Liver (tissue), 9 donors: ENCODE measurements around the gene PLK2. TPM values are rescaled to one million over a fixed set of nuclear protein-coding genes. Genes with fewer than 3 reads are reported as not detected.
A peak's percentile ranks its signal among the peaks of the same experiment; 100 is the strongest.

ENCODE experiments used
- DNase-seq: peaks from one replicate; pipeline ENCODE4 v3.0.0-alpha.2; 2017; ENCODE audit warnings: low spot score
- H3K27ac ChIP-seq, 2 donors: one replicate each; pipeline ENCODE4 v1.7.0; 2013; ENCODE audit warnings: inconsistent platforms in 2 of 2, low read length in 2 of 2, control low read depth in 1 of 2, low read depth in 1 of 2, mild to moderate bottlenecking in 1 of 2
- H3K27me3 ChIP-seq, 4 donors: one replicate each; pipeline versions ENCODE4 v1.6.1 to v1.7.0; 2013; ENCODE audit warnings: low read length in 3 of 4, inconsistent platforms in 1 of 4, mild to moderate bottlenecking in 1 of 4, moderate library complexity in 1 of 4; ENCODE audit not compliant: control insufficient read depth in 4 of 4, insufficient read depth in 4 of 4
- H3K36me3 ChIP-seq, 4 donors: one replicate each; pipeline versions ENCODE4 v1.6.1 to v1.7.0; 2013; ENCODE audit warnings: low read length in 3 of 4, mild to moderate bottlenecking in 3 of 4, low read depth in 1 of 4, moderate library complexity in 1 of 4; ENCODE audit not compliant: control insufficient read depth in 4 of 4, insufficient read depth in 3 of 4
- H3K4me1 ChIP-seq, 4 donors: one replicate each; pipeline versions ENCODE4 v1.6.1 to v1.7.0; 2013; ENCODE audit warnings: low read length in 3 of 4, mild to moderate bottlenecking in 3 of 4, moderate library complexity in 1 of 4; ENCODE audit not compliant: control insufficient read depth in 4 of 4, insufficient read depth in 4 of 4
- H3K4me3 ChIP-seq, 3 donors: one replicate each; pipeline versions ENCODE4 v1.6.1 to v1.7.0; 2013; ENCODE audit warnings: low read length in 3 of 3, control low read depth in 1 of 3, low read depth in 1 of 3, mild to moderate bottlenecking in 1 of 3
- H3K9ac ChIP-seq, 2 donors: one replicate each; pipeline ENCODE4 v1.7.0; 2013; ENCODE audit warnings: low read length in 2 of 2, mild to moderate bottlenecking in 2 of 2, moderate library complexity in 2 of 2, control low read depth in 1 of 2, low read depth in 1 of 2
- H3K9me3 ChIP-seq, 4 donors: one replicate each; pipeline versions ENCODE4 v1.6.1 to v1.7.0; 2013; ENCODE audit warnings: low read length in 3 of 4; ENCODE audit not compliant: control insufficient read depth in 4 of 4
- ATF3 ChIP-seq: IDR thresholded peaks from 2 replicates; pipeline ENCODE4 v1.6.1; 2016; ENCODE audit warnings: antibody characterized with exemption
- CTCF ChIP-seq: fragments of 150-350 bp; IDR thresholded peaks from 2 replicates; pipeline ENCODE4 v1.5.1; 2017; ENCODE audit warnings: improper control_type of control experiment, low read depth, low read length; ENCODE audit not compliant: missing input control
- EGR1 ChIP-seq, 2 donors: IDR thresholded peaks; 2 replicates each; pipeline ENCODE4 v1.6.1; 2016 to 2018; ENCODE audit warnings: antibody characterized with exemption in 2 of 2, low read depth in 2 of 2
- FOXA1 ChIP-seq: IDR thresholded peaks from 2 replicates; pipeline ENCODE4 v1.6.1; 2016; ENCODE audit warnings: antibody characterized with exemption
- FOXA2 ChIP-seq: IDR thresholded peaks from 2 replicates; pipeline ENCODE4 v1.6.1; 2016; ENCODE audit warnings: antibody characterized with exemption
- GABPA ChIP-seq, 2 donors: IDR thresholded peaks in 1 of 2; conservative IDR thresholded peaks in 1 of 2; 2 replicates each; pipeline ENCODE4 v1.6.1; 2016; ENCODE audit warnings: antibody characterized with exemption in 2 of 2, mild to moderate bottlenecking in 1 of 2, moderate library complexity in 1 of 2
- HNF4A ChIP-seq, 2 donors: conservative IDR thresholded peaks; 2 replicates each; pipeline ENCODE4 v1.6.1; 2016; ENCODE audit warnings: antibody characterized with exemption in 2 of 2, mild to moderate bottlenecking in 2 of 2
- HNF4G ChIP-seq: IDR thresholded peaks from 2 replicates; pipeline ENCODE4 v1.6.1; 2016; ENCODE audit warnings: antibody characterized with exemption
- JUND ChIP-seq, 2 donors: IDR thresholded peaks; 2 replicates each; pipeline ENCODE4 v1.6.1; 2016; ENCODE audit warnings: antibody characterized with exemption in 2 of 2
- MAX ChIP-seq: IDR thresholded peaks from 2 replicates; pipeline ENCODE4 v1.6.1; 2016; ENCODE audit warnings: antibody characterized with exemption
- NR2F2 ChIP-seq: IDR thresholded peaks from 2 replicates; pipeline ENCODE4 v1.6.1; 2016; ENCODE audit warnings: antibody characterized with exemption
- RAD21 ChIP-seq, 2 donors: IDR thresholded peaks; 2 replicates each; pipeline ENCODE4 v1.6.1; 2016; ENCODE audit warnings: antibody characterized with exemption in 2 of 2, mild to moderate bottlenecking in 2 of 2
- REST ChIP-seq: IDR thresholded peaks from 2 replicates; pipeline ENCODE4 v1.6.1; 2016; ENCODE audit warnings: antibody characterized with exemption, mild to moderate bottlenecking
- RXRA ChIP-seq, 2 donors: IDR thresholded peaks; 2 replicates each; pipeline ENCODE4 v1.6.1; 2017 to 2018; ENCODE audit warnings: antibody characterized with exemption in 2 of 2, mild to moderate bottlenecking in 1 of 2
- SP1 ChIP-seq: IDR thresholded peaks from 2 replicates; pipeline ENCODE4 v1.6.1; 2018; ENCODE audit warnings: antibody characterized with exemption, mild to moderate bottlenecking
- TAF1 ChIP-seq: conservative IDR thresholded peaks from 2 replicates; pipeline ENCODE4 v1.6.1; 2016; ENCODE audit warnings: antibody characterized with exemption, mild to moderate bottlenecking
- YY1 ChIP-seq: IDR thresholded peaks from 2 replicates; pipeline ENCODE4 v1.6.1; 2016; ENCODE audit warnings: antibody characterized with exemption, mild to moderate bottlenecking
- ZBTB33 ChIP-seq: IDR thresholded peaks from 2 replicates; pipeline ENCODE4 v1.6.1; 2016; ENCODE audit warnings: antibody characterized with exemption
- WGBS: extraction: QIAGEN DNeasy Blood & Tissue Kit; methylation state at CpG from one replicate; pipeline ENCODE4 v1.1.7; 2013; 5-methylcytosine and 5-hydroxymethylcytosine counted together
- polyA plus RNA-seq, 2 donors: library from polyadenylated mRNA; stranded (reverse) in 1 of 2; unstranded in 1 of 2; fragments of 200-250 nt in 1 of 2; fragments of >200 nt in 1 of 2; fragmentation: Nextera tagmentation in 1 of 2; extraction: Ambion mirVana in 1 of 2; gene quantifications; one replicate each; pipeline versions ENCODE4 v1.2.1 to v1.2.3, GENCODE V29; 2013 to 2015
- total RNA-seq, 2 donors: library from RNA; depleted of rRNA; stranded (reverse); fragments of >200 nt; gene quantifications; one replicate each; pipeline ENCODE4 v1.2.3, GENCODE V29; 2014
- donor health status: healthy.
- donor health status: healthy.
- donor health status: healthy.
- donor health status: healthy.
- donor health status: healthy.

The PLK2 gene
- 10 to 100 TPM; 34.9 to 39.5 TPM for total RNA-seq
- 1 to 10 TPM; 5.9 to 9.7 TPM for polyA plus RNA-seq

GRCh38 chr5:58460002-58460731, at the start of gene PLK2:
PLK2 (minus strand) TSS chr5:58460086; CDS start chr5:58459959, 127 bp downstream.
- WGBS, result under 1% methylated on average over 89 of the region's 89 CpGs
- Histone ChIP-seq H3K4me3 (peak within 1 kb of the TSS; percentile 68 to 84 (median 82)), H3K9ac (peak within 1 kb of the TSS; percentile 80 to 82), H3K4me1 (peaks cover 2 to 17% (median 12%) of the 10 kb centered on the region in 4 donors), H3K27ac (peak within 1 kb of the TSS; percentile 87 to 99), H3K36me3 (peaks cover 0 to 25% (median 20%) of the 10 kb centered on the region in 4 donors), H3K27me3 (no peaks in the 10 kb centered on the region), H3K9me3 (no peaks in the 10 kb centered on the region)
- TF ChIP-seq FOXA2, result no peak
- no peak for TF ChIP-seq ZBTB33
- TF ChIP-seq ATF3, result no peak
- TF ChIP-seq JUND (IDR thresholded peaks at IDR 0.05), result no peak
- no peak for TF ChIP-seq HNF4G
- TF ChIP-seq FOXA1, result no peak
- TF ChIP-seq RAD21 (IDR thresholded peaks at IDR 0.05), result peak in 1 of 2 donors; percentile 4
- no peak for TF ChIP-seq NR2F2
- peak; percentile 61 for TF ChIP-seq SP1
- peak; percentile 96 for TF ChIP-seq REST
- no peak for TF ChIP-seq YY1
- no peak for TF ChIP-seq GABPA (IDR thresholded peaks at IDR 0.05 in 1 of 2, conservative IDR thresholded peaks at IDR 0.05 in 1 of 2)
- peak; percentile 64 for TF ChIP-seq CTCF
- no peak for TF ChIP-seq RXRA (IDR thresholded peaks at IDR 0.05)
- TF ChIP-seq TAF1, result peak; percentile 100
- no peak for TF ChIP-seq HNF4A (conservative IDR thresholded peaks at IDR 0.05)
- no peak for TF ChIP-seq MAX
- TF ChIP-seq EGR1 (IDR thresholded peaks at IDR 0.05; ENCODE audit: low read depth in 2 of 2), result peak in 1 of 2 donors; percentile 16
- peak; percentile 96 for DNase-seq
